Hematopoietic multipotent progenitor cell treated with erythropoietin and hydrocortisone succinate and interleukin-3 and kit ligand, for 4 days (in vitro differentiated cells): ENCODE data around the gene LAMA5.

Experiments
- DNase-seq: peaks from one replicate; pipeline ENCODE4 v3.0.0-alpha.2; 2015

The LAMA5 gene

DNA sequence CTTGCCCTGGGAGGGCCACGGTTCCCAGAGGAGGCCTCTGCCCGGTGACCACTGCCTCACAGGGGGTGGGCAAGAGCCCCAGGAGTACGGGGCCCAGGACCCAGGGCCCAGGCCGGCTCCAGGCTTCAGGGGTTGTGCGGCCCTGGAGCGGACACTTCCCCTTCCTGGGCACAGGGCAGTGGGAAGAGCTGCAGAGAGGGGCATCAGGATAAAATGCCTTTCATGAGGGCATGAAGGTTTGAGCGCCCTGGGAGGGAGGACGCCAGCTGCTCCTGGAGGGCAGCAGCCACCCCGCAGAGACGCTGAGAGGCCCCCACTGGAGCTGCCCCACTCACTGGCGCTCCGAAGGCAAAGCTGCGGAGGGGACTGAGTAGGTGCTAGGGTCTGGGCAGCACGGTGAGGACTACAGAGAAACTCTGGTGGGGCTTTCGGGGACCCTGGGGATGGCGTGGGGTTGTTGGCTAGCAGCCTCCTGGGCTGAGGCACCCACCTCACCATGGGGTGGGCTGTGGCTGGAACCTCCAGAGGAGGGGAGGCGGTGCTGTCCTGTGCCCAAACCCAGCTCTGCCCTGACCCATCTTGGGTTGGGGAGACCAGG is 10.4 kb downstream of the LAMA5 start:
- no peak for DNase-seq

DNA sequence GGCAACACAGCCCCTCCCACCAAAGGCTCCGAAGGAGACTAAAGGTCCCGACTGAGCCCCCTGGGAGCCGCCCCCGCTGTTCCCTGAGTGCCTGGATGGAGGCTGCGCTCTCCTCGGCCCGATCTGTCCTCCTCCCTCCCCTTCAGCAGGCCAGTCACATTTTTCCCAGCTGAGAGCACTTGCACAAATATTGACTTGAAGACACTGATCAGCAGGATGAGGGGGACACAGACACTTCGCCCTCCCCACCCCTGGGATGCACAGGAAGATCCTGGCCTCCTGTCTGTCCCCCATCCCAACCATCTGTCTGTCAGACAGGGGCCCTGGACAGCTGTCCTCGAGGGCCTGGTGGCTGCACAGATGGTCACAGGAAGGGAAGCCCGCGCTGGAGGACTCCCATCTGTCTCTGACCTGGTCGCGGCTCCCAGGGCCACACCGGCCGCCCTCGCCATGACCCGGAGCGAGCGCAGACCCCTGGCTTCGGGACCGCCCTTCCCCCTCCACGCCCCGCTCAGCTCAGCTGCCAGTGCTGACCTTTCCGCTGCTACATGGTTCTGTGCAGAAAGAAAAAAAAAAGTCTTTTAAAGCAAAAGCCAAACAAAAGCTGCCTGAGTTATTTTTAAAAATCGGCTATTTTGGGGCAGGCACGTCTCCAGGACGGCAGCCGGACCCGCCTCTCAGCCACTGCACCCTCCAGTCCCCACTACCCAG is 11.1 kb downstream of the LAMA5 start:
- DNase-seq, result no peak

DNA sequence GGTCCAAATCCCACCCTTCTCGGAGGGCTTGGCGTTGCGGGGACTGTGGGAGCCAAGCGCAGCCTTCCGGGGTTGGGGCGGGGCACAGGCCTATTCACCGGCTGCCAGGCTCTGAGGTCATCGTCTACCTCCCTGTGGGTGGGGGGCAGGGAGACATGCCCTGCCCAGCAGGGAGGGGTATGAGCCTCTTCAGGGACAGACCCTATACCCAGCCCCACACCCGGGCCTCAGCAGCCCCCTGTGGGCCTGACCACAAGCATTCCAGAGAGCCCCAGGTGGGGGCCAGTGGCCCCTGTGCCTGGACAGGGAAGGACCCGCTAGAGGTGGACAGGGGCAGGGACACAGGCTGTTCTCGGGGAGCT is 11.6 kb downstream of the LAMA5 start:
- no peak for DNase-seq

DNA sequence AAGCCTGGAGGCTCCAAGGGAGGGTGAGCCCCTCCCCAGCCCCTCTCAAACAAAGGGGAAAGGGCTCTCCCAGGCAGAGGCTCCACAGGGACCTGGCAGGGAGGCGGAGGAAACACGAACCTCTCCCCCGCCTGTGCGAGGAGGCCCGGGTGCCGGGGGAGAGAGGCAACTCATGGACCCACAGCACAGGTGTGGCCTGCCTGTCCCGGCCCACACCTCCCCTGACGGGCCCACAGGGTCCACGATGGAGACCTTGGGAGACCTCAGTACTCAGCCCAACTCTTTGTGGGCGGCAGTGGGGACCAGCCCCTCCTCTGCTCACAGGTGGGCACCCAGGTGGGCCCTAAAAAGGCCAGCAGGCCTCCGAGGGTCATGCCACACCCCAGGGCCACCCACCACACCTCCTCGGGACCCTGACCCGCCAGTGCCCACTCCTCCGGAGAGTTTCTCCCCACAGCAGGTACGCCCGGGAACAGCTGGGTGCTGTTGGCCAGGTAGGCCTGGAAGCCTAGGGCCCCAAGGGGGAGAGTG is 12.2 kb downstream of the LAMA5 start:
- no peak for DNase-seq

DNA sequence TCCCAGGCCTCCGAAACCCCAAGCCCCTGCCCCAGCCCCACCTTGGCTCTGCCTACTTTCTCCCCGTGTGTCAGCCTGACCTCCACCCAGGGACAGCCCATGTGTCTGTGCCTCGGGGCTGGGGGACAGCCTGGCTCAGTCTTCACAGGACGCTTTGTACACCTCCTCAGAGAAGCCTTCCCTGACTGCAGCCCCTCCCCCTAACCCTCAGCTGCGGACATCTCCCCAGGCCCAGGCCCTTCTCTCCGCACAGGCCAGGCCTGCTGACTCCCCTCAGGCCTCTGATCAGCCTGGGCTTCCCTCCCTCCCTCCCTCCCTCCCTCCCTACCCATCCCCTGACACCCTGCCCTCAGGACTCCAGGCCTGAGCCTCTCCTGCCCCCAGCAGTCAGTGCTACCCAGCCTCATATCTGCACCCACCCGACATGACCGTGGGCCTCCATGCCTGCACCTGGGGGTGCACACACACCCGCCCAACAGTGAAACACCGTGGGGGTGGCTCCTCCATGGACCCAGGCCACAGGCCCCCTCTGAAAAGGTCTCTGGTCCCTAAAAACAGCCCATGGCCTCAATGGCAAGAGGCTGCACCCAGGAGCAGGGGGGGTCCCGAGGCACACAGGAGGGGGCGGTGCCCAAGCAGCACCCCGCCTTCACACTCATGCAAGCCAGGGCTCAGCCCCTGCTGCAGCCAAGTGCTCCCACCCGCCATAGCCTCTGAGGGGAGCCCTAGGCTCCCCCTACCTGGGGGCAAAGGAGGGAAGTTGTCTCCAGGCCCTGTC is 12.9 kb downstream of the LAMA5 start:
- no peak for DNase-seq

DNA sequence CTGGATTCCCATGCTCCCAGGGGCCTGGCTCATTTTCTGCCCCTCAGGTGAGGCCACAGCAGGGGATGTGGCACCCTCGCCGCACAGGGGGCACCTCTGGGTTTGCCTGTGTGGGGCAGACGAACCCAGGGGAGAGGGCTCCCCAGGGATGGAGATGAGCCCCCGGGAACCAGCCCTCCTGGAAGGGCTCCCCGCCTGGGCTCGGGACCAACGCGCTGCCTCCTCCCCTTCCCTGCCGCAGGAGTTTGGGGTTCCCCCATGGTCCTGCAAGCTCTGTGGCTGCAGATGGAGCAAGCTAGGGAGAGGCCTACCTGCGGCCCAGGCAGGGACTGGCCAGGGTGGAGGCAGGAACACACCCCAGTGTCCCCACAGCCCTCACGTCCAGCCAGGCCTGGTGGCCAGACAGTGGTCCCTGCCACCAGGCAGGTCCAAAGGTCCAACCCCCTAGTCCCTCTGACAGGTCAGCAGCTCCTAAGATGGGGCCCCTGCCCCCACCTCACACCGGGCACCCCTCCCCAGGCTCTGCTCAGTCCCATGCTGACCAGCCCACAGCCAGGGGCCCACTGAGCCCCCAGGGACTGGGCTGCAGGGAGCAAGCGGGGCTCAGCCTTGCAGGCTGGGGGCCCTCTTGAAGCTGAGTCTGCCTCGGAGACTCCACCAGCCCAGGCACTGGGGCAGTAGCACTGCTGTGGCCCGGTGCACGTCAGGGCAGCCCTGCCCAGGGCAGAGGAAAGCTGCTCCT is 13.7 kb downstream of the LAMA5 start:
- DNase-seq, result no peak

DNA sequence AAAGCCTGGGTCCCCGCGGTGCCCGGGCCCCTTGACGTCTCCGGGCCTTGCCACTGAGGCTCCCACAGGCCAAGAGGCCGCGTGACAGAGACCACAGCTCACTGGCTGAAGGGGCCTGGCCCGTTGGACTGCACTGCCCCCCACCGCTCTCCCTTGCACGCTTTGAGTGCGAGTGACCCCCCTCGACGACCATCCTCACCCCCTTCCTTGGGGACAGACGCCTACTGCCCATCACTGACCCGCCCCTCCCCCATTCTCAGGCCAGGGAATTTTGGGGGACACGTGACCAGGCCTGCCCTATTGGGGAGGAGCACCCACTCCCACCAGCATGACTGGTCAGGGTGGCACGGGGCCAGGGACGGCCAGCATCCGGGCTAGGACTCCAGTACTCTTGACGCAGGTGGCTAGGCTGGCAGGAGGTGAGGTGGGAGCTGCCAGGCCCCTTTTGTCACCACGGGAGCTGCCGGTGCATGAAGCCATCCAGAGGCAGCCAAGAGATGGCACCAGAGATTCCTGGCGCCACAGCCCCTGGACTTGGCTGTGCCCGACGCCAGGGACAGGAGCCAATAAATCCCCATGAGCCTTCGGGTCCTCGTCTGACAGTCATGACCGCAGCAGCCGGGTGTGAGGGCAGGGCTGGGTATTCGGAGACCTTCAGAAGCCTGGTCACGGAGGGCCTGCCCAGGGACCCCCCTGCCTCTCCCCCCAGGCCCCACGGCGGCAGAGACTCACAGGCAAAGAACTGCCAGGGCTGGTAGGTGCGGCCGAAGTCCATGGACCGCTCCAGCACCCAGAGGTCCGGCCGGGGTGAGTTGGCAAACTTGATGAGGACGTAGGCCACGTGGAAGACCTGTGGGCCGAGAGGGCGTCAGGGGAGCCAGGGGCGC is 14.5 kb downstream of the LAMA5 start:
- DNase-seq, result no peak

DNA sequence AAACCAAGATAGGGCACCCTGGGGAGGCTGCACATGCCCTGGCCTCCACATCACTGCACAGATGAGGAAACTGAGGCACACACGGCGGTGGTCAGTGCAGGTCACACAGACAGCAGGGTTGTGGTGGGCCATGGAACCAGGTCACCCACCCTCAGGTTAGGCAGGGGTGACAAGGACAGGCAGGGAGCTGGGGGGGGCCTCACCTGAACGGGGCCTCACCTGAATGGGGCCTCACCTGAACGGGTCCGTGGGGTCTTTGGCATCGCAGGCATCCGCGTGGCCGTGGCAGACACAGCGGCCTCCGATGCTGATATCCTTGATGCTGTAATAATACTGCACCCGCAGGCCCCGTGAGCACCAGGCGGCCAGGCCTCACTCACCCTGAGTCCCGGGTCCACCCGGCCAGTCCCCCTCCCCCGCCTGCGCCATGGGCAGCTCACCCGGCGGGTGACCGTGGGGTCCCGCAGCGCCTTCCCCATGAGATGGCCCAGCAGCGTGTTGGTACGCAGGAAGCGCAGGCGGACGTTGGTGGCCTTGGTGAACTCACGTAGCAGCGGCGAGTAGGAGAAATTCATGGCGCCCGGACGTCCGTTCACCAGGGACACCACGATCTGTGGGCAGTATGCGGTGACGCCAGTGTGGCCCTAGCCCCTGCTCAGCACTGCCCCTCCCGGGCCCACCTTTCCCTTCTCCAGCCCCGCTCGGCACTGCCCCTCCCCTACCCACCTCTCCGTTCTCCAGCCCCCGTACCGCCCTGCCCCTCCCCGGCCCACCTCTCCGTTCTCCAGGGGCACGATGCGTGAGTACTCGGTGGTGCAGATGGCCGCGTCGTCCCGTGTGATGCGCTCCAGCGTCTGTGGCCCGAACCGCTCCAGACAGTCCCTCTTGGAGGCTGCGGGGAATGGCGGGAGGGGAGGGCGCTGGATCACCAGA is 15.4 kb downstream of the LAMA5 start:
- DNase-seq, result no peak

DNA sequence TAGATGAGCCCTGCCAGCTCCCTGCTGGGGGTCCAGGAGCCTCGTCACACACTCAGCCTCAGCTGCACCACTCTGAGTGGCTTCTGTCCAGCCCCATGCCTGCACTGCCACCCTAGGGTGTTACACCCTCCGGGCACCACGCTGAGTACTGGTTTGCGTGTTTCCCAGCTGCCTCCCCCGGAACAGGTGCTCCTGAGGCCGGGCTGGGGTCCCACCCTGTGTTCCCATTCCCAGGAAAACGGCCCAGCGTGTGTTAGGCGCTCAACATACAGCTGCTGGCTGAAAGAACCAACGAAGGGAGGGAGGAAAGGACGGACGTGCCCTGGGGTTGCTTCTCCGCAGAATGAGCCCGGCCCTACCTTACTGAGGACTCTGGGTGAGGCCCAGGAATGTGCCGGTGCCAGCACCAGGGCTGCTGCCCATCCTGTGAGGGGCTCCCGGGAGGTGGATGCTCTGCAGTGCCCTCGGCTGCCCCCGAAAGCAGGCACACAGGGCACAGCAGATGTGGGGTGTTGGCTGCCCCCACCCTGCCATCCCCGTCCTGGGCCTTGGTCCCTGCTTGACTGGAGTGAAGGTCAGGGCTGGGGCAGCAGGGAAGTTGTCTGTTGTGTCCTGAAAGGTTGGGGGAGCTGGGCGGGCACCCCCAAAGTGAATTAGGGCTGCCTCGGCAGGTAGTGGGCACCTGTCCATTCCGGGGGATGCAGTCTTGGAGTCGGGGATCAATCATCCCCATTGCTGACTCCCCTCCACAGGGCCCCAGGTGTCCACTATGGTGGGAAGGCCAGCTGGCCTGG is 16.3 kb downstream of the LAMA5 start:
- DNase-seq, result no peak

DNA sequence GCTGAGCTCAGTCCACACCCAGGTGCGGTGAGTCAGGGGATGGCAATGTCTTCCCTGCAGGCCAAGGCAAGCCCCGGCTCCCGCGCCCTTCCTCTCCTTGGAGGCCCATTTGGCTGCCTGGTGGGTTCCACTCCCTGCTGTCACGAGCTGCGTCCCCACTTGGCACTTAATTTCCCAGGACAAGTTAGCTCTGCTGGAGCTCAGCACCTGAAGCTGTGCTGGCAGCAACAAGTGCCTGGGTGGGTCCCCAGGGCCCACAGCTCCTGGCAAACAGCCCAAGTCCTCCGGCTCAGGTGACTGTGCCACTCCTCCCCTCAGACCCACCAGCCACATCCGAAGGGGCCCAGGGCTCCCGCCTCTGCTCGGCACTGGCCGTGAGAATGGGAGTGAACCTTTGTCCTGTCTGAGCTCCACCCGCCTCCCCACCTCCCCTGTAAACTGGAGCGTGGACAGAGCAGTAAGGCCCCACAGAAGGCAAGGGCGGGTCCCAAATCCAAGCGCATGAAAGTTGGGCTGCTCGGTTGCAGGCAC is 16.9 kb downstream of the LAMA5 start:
- DNase-seq, result no peak

DNA sequence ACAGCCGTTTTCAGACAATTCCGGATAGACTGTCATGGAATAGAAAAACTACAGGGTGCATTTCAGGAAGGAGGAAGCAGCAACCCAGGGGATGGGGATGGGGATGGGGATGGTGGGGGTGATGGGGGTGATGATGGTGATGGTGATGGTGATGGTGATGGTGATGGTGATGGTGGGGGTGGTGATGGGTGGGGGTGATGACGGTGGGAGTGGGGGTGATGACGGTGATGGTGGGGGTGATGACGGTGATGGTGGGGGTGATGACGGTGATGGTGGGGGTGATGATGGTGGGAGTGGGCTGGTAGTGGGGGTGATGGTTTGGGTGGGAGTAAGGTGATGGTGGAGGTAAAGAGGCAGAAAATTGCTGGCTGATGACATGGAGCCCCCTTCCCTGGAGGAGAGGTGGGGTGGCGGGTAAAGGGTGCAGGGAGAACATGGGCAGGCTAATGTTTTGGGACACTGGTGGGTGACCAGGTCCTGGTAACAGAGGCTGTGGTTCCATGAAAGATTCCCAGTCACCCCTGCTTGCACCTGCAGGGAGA is 17.5 kb downstream of the LAMA5 start:
- no peak for DNase-seq

DNA sequence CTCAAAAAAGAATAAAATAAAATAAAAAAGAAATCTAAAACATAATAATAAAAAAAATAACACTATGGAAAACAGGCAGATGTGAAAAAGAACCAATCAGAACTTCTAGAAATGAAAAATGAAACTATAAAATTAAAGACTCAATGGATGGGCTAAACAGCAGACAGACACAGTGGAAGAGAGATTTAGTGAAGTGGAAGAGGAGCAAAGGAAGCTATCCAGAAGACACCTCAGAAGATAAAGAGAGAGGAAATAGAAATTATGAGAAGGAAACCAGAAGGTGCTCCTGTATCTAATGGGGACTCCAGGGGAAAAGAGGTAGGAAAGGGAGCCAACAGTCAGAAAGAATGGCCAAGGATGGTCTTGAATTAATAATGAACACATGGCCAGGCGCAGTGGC is 18.5 kb downstream of the LAMA5 start:
- no peak for DNase-seq

DNA sequence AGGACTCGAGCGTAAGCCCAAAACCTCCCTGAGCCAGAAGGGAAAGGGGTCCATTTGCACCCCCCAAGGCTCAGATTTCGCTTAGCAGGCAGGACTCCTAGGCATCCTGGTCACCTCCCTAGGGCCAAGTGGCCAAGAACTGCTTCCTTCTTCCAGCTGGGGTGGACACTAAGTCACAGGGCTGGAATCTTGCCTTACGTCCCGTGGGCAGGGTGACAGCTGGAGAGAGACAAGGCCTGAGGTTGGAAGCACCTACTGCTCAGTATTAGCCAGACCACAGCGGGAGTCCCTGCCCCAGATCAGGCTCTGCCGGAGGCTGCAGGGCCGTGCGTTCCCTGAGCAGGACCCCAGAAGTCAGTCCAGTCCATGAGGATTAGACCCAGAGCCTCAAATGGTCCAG is 19.7 kb downstream of the LAMA5 start:
- DNase-seq, result no peak

DNA sequence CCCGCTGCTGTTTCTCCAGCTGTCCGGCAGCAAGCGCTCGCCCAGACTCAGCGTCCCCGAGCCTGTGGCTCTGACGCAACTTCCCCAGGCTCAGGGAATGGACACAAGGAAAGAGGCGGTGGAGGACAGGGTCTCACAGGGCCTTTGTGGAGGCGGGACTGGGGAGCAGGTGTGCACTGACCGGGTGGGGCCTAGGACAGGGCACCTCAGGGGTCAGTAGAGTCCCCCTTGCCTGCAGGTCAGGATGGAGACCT is 20.0 kb downstream of the LAMA5 start:
- no peak for DNase-seq

DNA sequence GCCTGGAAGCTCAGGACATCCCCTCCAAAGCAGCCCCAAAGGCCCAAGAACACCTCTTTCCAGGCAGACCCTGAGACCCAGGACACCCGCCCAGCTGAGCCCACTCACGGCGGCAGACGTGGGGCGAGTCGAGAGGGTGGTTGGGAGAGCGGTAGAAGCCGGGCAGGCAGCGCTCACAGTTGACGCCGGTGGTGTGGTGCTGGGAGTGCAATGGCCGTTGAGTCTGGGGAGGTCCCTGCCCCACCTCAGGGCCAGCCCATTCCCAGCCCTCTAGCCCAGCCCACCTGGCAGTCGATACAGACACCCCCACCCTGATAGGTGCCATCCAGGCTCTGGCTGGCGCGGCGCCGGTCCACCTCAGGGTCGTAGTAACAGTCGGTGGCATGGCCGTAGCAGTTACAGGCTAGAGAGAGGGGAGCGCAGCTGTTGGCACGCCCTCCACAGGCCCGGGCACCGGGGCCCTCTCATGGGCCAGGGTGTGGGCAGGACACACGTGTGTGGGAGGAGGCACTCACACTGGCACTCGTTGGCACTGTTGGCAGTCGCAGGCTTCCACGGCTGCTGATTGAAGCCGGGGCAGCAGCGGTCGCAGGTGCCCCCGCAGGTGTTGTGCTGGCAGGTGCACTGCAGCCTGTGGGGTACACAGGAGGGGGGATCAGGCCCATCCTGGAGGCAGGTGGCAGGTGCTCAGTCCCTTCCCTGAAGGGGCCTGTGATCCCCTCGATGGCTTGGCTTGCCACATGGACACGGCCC is 20.5 kb downstream of the LAMA5 start:
- no peak for DNase-seq

DNA sequence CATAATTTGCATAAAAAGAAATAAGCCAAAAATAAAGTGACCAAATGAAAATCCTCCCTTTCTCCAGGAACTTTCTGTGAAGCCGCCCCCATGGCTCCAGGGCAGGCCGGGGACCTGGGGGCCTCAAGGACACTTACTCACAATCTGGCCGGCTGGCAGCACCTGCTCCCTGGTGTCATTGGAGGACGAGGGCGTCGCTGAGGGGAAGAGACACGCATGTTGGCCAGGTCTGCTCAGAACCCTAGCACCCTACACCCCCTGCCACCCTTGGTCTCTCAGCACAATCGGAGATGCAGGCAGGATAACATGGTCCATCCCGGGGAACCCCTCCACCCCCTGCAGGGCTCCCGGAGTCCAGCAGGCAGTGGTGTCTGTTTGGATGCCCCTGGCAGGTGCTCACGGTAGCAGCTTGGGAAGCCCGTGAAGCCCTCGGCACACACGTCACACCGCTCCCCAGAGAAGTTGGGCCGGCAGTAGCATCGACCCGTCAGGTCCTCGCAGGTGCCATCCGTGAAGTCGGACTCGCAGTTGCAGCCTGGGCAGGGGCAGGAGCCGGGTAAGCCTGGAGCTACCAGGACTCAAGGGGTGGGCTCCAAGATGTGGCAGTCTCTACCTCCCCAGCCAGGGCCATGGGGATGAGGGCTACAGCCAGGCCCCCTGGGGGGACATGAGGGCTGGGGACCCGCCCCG is 21.3 kb downstream of the LAMA5 start:
- DNase-seq, result no peak

DNA sequence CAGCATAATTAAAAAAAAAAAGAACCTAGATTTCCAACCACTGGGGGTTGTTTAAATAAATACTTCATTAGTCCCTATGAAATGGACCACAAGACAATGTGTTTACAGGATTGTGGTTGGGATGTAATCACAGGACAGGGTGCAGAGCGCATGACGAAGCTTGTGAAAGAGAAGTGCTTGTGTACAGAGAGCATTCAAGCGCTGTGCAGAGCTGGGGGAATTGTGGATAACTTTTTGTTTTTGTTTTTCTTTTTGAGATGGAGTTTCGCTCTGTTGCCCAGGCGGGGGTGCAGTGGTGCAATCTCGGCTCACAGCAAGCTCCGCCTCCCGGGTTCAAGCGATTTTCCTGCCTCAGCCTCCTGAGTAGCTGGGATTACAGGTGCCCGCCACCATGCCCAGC is 22.3 kb downstream of the LAMA5 start:
- DNase-seq, result no peak

DNA sequence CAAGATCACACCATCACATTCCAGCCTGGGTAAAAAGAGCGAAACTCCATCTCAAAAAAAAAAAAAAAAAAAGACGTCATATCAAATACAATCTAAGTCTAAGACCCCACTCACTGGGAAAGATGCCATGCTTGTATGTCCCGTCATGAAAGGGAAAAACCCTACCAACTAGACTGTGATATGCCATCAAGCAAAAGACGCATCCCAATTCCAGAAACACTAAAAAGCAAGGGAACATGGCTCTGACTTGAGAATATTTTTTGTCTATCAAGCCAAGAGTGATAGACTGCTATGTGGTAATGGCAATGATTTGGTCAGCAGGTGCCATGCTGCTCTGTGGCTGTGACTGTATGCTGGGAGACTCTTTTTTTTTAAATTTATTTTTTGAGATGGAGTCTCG is 23.0 kb downstream of the LAMA5 start:
- no peak for DNase-seq

DNA sequence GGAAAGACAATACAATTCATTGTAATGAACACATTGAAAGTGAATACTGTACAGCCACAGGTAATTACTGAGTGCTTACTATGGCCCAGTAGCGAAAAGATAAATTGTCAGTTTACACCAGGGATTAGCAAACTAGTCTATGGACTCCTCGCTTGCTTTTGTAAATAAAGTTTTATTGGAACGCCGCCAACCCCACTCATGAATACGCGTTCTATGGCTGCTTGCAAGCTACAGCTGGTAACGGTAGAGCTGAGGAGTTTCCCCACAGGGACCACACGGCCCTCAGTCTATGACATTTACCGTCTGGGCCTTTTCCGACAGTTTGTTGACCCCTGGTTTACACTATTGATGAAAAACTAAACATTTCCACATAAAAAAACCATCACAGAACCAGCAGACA is 24.2 kb downstream of the LAMA5 start:
- no peak for DNase-seq
